ENCODE data around the gene GALNT2. TPM values are rescaled to one million over a fixed set of nuclear protein-coding genes. Genes with fewer than 3 reads are reported as not detected.

GALNT2 gene
- total RNA-seq, 2 donors from 2014 or later = 29.9 to 39.5 TPM

GRCh38 chr1:230136453-230137336 lies 69.7 kb downstream of the GALNT2 start:
- peak overlapping the region; percentile 22 to 40 for H3K27ac ChIP-seq
- no peaks in the 10 kb centered on the region for H3K36me3 ChIP-seq
- no peak for TF ChIP-seq CTCF (IDR thresholded peaks at IDR 0.05)
- no peak for DNase-seq (ENCODE audit: low spot score)
- peaks cover 0 to 33% of the 10 kb centered on the region in 2 donors for H3K4me1 ChIP-seq
- H3K27me3 ChIP-seq = no peaks in the 10 kb centered on the region
- H3K9me3 ChIP-seq = no peaks in the 10 kb centered on the region
- H3K4me3 ChIP-seq = peak overlapping the region in 1 of 2 donors; percentile 14

GRCh38 chr1:230137337-230137815 lies 70.3 kb downstream of the GALNT2 start:
- Histone ChIP-seq H3K36me3 (no peaks in the 10 kb centered on the region), H3K4me3 (no peak overlapping the region), H3K27ac (no peak overlapping the region), H3K4me1 (peaks cover 0 to 38% of the 10 kb centered on the region in 2 donors), H3K27me3 (no peaks in the 10 kb centered on the region), H3K9me3 (no peaks in the 10 kb centered on the region)
- TF ChIP-seq CTCF (IDR thresholded peaks at IDR 0.05) = no peak
- no peak for DNase-seq (ENCODE audit: low spot score)

DNA sequence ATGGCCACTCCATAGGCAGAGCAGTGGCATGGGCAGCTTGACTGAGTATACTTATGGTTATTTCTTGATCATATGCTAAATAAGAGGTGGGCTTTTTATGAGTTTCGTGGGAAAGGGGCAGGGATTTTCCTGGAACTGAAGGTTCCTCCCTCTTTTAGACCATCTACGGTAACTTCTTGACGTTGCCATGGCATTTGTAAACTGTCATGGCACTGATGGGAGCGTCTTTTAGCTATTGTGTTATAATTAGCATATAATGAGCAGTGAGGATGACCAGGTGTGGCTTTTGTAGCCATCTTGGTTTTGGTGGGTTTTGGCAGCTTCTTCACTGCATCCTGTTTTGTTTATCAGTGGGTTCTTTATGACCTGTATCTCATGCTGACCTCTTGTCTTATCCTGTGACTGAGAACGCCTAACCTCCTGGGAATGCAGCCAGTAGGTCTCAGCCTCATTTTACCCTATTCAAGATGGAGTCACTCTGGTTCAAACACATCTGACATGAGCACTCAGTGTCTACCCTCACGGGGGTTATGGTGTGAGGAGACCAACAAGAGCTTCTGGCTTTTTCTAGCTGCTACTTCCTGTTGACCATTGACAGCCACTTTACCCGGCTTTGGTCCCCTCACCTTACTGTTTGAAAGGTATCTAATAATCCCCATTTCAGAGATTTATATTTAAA lies 71.7 kb downstream of the GALNT2 start:
- H3K27me3 ChIP-seq = no peaks in the 10 kb centered on the region
- no peak for DNase-seq (ENCODE audit: low spot score)
- no peak overlapping the region for H3K27ac ChIP-seq
- no peaks in the 10 kb centered on the region for H3K36me3 ChIP-seq
- H3K9me3 ChIP-seq = no peaks in the 10 kb centered on the region
- H3K4me3 ChIP-seq = no peak overlapping the region
- peaks cover 0 to 51% of the 10 kb centered on the region in 2 donors for H3K4me1 ChIP-seq
- TF ChIP-seq CTCF (IDR thresholded peaks at IDR 0.05) = no peak

- peaks cover 0 to 58% of the 10 kb centered on the region in 2 donors for H3K4me1 ChIP-seq
- DNase-seq (ENCODE audit: low spot score) = no peak
- no peak for TF ChIP-seq CTCF (IDR thresholded peaks at IDR 0.05)
- no peaks in the 10 kb centered on the region for H3K36me3 ChIP-seq
- no peak overlapping the region for H3K4me3 ChIP-seq
- no peaks in the 10 kb centered on the region for H3K9me3 ChIP-seq
- H3K27ac ChIP-seq = no peak overlapping the region
- no peaks in the 10 kb centered on the region for H3K27me3 ChIP-seq
These were observed 72.3 kb downstream of the GALNT2 start for GRCh38 chr1:230139315-230139714.

DNA sequence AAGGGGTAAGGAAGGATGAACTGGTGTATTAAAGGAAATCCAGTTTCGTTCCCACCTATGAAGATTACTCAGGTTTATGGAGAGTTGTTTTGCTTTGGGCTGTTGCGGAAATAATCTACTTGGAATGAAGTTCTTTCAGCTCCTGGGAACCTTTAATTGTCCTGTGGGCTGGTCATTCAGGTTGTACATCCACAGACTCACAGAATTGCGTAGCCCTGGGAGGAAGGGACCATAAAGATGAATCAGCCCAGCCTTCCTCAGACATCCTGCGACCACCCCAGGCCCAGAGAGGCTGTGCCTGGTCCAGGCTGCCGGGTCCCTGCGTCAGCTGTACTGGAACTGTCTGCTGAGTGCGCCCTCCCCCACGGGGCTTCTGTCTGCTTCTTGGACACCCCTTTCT lies 72.7 kb downstream of the GALNT2 start:
- TF ChIP-seq CTCF (IDR thresholded peaks at IDR 0.05) = no peak
- no peak for DNase-seq (ENCODE audit: low spot score)
- H3K4me1 ChIP-seq = peaks cover 0 to 62% of the 10 kb centered on the region in 2 donors

More for the DNA sequence above, 72.7 kb downstream of the GALNT2 start:
- H3K27me3 ChIP-seq = no peaks in the 10 kb centered on the region
- no peaks in the 10 kb centered on the region for H3K36me3 ChIP-seq
- peak overlapping the region in 1 of 2 donors; percentile 2 for H3K27ac ChIP-seq
- H3K9me3 ChIP-seq = no peaks in the 10 kb centered on the region
- H3K4me3 ChIP-seq = no peak overlapping the region
